DND-41 (cell line): ENCODE results near the gene BRSK2.

ENCODE experiments used
- EZH2 ChIP-seq: IDR thresholded peaks from 3 replicates; pipeline ENCODE4 v1.6.1; 2012; ENCODE audit warnings: borderline replicate concordance, low read depth, mild to moderate bottlenecking, moderate library complexity, low read length, inconsistent platforms; ENCODE audit not compliant: severe bottlenecking
- TF ChIP-seq, protein P1 (sequence below): IDR thresholded peaks from 2 replicates; pipeline ENCODE4 v1.5.1; 2012; ENCODE audit warnings: borderline replicate concordance, low read length, moderate library complexity, mild to moderate bottlenecking; ENCODE audit not compliant: poor library complexity, severe bottlenecking; ENCODE audit errors: extremely low read depth

DNA sequence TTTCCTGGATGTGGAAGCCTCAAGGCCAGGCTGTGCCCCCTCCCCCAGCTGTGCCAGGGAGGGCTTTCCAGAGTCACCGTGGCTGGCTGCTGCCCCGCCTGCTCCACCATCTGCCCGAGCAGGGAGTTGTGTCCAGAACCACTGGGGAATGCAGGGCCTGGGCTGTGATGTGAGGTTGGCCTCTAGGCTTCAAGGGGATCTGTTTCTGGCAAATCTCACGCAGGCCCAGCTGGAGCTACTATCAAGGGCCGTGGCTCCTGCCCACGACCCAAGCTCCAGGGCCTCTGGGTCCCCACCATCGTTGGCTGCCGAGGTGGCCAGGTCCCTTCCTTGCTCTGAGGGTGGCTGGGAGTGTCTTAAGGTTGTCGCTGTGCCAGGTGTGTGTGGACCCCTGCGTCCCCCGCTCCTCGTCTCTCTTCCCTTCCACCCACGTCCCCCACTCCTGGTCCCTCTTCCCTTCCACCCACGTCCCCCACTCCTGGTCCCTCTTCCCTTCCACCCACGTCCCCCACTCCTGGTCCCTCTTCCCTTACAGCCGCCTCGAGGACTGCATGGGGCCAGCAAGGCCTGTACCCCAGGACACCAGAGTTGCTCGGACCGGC is 6.1 kb downstream of the BRSK2 start:
- TF ChIP-seq, protein P1, sequence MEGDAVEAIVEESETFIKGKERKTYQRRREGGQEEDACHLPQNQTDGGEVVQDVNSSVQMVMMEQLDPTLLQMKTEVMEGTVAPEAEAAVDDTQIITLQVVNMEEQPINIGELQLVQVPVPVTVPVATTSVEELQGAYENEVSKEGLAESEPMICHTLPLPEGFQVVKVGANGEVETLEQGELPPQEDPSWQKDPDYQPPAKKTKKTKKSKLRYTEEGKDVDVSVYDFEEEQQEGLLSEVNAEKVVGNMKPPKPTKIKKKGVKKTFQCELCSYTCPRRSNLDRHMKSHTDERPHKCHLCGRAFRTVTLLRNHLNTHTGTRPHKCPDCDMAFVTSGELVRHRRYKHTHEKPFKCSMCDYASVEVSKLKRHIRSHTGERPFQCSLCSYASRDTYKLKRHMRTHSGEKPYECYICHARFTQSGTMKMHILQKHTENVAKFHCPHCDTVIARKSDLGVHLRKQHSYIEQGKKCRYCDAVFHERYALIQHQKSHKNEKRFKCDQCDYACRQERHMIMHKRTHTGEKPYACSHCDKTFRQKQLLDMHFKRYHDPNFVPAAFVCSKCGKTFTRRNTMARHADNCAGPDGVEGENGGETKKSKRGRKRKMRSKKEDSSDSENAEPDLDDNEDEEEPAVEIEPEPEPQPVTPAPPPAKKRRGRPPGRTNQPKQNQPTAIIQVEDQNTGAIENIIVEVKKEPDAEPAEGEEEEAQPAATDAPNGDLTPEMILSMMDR, result no peak
- no peak for TF ChIP-seq EZH2
